Loucy (cell line): ENCODE measurements around the gene CNDP1.

Source experiments
- CTCF ChIP-seq: fragments of 200-600 bp; sonication (generic); conservative IDR thresholded peaks from 2 replicates; pipeline ENCODE4 v1.5.1; 2014; ENCODE audit warnings: mild to moderate bottlenecking, antibody characterized with exemption, low read length
- EZH2phosphoT487 ChIP-seq: fragments of 200-600 bp; IDR thresholded peaks from 2 replicates; pipeline ENCODE4 v1.6.1; 2018; ENCODE audit warnings: antibody characterized with exemption, mild to moderate bottlenecking, moderate library complexity, borderline replicate concordance

GRCh38 chr18:74550886-74551285 lies 16.6 kb downstream of the CNDP1 start:
- TF ChIP-seq CTCF (no peak), EZH2phosphoT487 (no peak)
